ENCODE measurements around the gene PRR29. TPM values are rescaled to one million over a fixed set of nuclear protein-coding genes. Genes with fewer than 3 reads are reported as not detected.
"Not testable (repeated sequence)": the region's sequence is repeated elsewhere in the genome, so short reads cannot be mapped to it uniquely, and the experiment has no call there.

Gene PRR29
- polyA plus RNA-seq, 3 donors, result 0.03 to 2.1 (median 1.4) TPM

DNA sequence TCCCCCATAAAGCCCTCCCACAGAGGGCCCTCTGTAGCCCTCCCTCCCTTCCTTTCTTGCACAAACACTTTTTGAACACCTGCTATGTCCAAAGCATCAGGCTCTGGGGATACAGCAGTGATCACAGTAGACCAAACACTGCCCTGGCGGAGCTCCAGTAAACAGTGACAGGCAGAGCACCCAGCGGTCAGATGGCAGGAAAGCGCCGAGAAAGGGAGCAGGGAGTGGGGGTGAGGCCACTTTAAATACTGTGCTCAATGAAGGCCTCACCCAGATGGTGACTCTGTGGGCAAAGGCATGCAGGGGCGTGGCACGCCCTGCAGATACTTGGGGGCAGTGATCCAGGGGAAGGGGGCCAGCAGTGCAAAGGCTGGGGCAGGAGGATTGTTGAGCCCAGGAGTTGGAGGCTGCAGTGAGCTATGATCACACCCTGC lies 7.6 kb downstream of the PRR29 start:
- Histone ChIP-seq H4K20me1 (ENCODE audit: insufficient read depth, low read length) (no peaks in the 10 kb centered on the region), H3K4me2 (replicated peaks; ENCODE audit: extremely low read depth, low read length, poor library complexity, severe bottlenecking) (no peak overlapping the region), H3K27me3 (ENCODE audit: control insufficient read depth in 2 of 2, insufficient read depth in 2 of 2, low read length in 2 of 2) (no peaks in the 10 kb centered on the region), H3K36me3 (replicated peaks in 1 of 2; ENCODE audit: control insufficient read depth in 1 of 2, insufficient read depth in 2 of 2, low read length in 2 of 2) (peaks cover 36 to 48% of the 10 kb centered on the region in 2 donors), H2AFZ (ENCODE audit: insufficient read depth, low read depth, low read length, poor library complexity, severe bottlenecking) (no peak overlapping the region), H3K27ac (ENCODE audit: low read depth in 1 of 2, low read length in 2 of 2) (no peak overlapping the region), H3K9me3 (replicated peaks in 1 of 2; ENCODE audit: control insufficient read depth in 1 of 2, insufficient read depth in 1 of 2, low read length in 2 of 2) (no peaks in the 10 kb centered on the region), H3K9ac (ENCODE audit: insufficient read depth, low read length, poor library complexity, severe bottlenecking) (no peak overlapping the region), H3K4me3 (replicated peaks in 1 of 3; ENCODE audit: low read depth in 2 of 3, low read length in 3 of 3) (no peak overlapping the region), H3K79me2 (ENCODE audit: insufficient read depth, low read length) (peaks cover 37% of the 10 kb centered on the region), H3K4me1 (ENCODE audit: control insufficient read depth in 1 of 2, insufficient read depth in 2 of 2, low read length in 2 of 2) (peaks cover 47 to 57% of the 10 kb centered on the region in 2 donors)
- peaks cover 0 to 4% (median 0%) of the 10 kb centered on the region in 7 donors for H3K9me3 Mint-ChIP-seq
- WGBS (ENCODE audit: insufficient coverage), result 52% methylated on average over 6 of the region's 6 CpGs
- intact Hi-C loops (cut with micrococcal nuclease), result no loop called here
- H3K27me3 Mint-ChIP-seq (ENCODE audit: low read depth in 3 of 3), result peaks cover 0 to 2% (median 0%) of the 10 kb centered on the region in 3 donors
- TF ChIP-seq, protein P1, sequence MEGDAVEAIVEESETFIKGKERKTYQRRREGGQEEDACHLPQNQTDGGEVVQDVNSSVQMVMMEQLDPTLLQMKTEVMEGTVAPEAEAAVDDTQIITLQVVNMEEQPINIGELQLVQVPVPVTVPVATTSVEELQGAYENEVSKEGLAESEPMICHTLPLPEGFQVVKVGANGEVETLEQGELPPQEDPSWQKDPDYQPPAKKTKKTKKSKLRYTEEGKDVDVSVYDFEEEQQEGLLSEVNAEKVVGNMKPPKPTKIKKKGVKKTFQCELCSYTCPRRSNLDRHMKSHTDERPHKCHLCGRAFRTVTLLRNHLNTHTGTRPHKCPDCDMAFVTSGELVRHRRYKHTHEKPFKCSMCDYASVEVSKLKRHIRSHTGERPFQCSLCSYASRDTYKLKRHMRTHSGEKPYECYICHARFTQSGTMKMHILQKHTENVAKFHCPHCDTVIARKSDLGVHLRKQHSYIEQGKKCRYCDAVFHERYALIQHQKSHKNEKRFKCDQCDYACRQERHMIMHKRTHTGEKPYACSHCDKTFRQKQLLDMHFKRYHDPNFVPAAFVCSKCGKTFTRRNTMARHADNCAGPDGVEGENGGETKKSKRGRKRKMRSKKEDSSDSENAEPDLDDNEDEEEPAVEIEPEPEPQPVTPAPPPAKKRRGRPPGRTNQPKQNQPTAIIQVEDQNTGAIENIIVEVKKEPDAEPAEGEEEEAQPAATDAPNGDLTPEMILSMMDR (IDR thresholded peaks at IDR 0.05), result no peak
- peak overlapping the region in 2 of 7 donors; percentile 75 to 78 for H3K27ac Mint-ChIP-seq
- peaks cover 46 to 57% of the 10 kb centered on the region in 2 donors for H3K36me3 Mint-ChIP-seq
- H3K4me3 Mint-ChIP-seq, result no peak overlapping the region
- no peak for DNase-seq
- H3K4me1 Mint-ChIP-seq, result peaks cover 56% of the 10 kb centered on the region

DNA sequence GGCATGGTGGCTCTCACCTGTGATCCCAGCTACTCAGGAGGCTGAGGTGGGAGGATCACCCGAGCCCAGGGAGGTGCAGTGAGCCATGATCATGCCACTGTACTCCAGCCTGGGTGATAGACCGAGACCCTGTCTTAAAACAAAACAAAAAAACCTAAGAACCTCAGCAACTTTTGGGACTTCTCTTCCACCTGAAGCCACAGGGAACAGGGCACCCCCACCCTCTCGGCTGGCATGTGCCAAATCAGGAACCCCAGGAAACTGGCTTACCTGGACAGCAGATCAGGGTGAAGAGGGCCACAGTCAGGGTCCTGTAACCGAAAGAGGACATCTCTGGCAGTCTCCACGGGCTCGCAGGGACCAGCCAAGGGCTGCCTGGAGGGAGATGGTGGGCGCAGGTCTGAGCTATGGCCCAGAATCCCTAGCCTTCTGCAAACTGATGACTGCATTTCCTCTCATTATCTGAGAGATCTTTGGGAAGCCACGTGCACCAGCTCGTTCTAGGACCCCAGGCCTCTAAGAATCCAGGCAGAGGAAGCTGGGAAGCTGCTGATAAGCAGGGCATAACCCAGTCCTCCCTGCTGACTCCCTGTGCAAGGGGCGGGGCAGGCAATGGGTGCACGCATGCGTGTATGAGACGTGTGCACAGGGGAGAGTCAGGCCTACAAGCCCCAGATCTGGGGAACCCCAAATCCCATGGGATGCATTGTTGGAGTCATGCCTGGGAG lies 8.4 kb downstream of the PRR29 start:
- Histone ChIP-seq H3K4me1 (ENCODE audit: control insufficient read depth in 1 of 2, insufficient read depth in 2 of 2, low read length in 2 of 2) (peaks cover 39 to 53% of the 10 kb centered on the region in 2 donors), H3K4me3 (replicated peaks in 1 of 3; ENCODE audit: low read depth in 2 of 3, low read length in 3 of 3) (no peak overlapping the region), H2AFZ (ENCODE audit: insufficient read depth, low read depth, low read length, poor library complexity, severe bottlenecking) (no peak overlapping the region), H3K27me3 (ENCODE audit: control insufficient read depth in 2 of 2, insufficient read depth in 2 of 2, low read length in 2 of 2) (no peaks in the 10 kb centered on the region), H3K79me2 (ENCODE audit: insufficient read depth, low read length) (peaks cover 45% of the 10 kb centered on the region), H3K36me3 (replicated peaks in 1 of 2; ENCODE audit: control insufficient read depth in 1 of 2, insufficient read depth in 2 of 2, low read length in 2 of 2) (peaks cover 36 to 48% of the 10 kb centered on the region in 2 donors), H3K27ac (ENCODE audit: low read depth in 1 of 2, low read length in 2 of 2) (no peak overlapping the region), H3K4me2 (replicated peaks; ENCODE audit: extremely low read depth, low read length, poor library complexity, severe bottlenecking) (no peak overlapping the region), H3K9ac (ENCODE audit: insufficient read depth, low read length, poor library complexity, severe bottlenecking) (no peak overlapping the region), H3K9me3 (replicated peaks in 1 of 2; ENCODE audit: control insufficient read depth in 1 of 2, insufficient read depth in 1 of 2, low read length in 2 of 2) (no peaks in the 10 kb centered on the region), H4K20me1 (ENCODE audit: insufficient read depth, low read length) (no peaks in the 10 kb centered on the region)
- TF ChIP-seq, protein P1 (IDR thresholded peaks at IDR 0.05), result no peak
- Mint-ChIP-seq H3K36me3 (peaks cover 49 to 65% of the 10 kb centered on the region in 2 donors), H3K27ac (no peak overlapping the region), H3K9me3 (peaks cover 0 to 4% (median 0%) of the 10 kb centered on the region in 7 donors), H3K4me1 (peaks cover 54% of the 10 kb centered on the region), H3K27me3 (ENCODE audit: low read depth in 3 of 3) (peaks cover 0 to 2% (median 0%) of the 10 kb centered on the region in 3 donors), H3K4me3 (no peak overlapping the region)
- WGBS (ENCODE audit: insufficient coverage), result 55% methylated on average over 10 of the region's 13 CpGs
- DNase-seq, result no peak
- intact Hi-C loops (cut with micrococcal nuclease), result no loop called here

DNA sequence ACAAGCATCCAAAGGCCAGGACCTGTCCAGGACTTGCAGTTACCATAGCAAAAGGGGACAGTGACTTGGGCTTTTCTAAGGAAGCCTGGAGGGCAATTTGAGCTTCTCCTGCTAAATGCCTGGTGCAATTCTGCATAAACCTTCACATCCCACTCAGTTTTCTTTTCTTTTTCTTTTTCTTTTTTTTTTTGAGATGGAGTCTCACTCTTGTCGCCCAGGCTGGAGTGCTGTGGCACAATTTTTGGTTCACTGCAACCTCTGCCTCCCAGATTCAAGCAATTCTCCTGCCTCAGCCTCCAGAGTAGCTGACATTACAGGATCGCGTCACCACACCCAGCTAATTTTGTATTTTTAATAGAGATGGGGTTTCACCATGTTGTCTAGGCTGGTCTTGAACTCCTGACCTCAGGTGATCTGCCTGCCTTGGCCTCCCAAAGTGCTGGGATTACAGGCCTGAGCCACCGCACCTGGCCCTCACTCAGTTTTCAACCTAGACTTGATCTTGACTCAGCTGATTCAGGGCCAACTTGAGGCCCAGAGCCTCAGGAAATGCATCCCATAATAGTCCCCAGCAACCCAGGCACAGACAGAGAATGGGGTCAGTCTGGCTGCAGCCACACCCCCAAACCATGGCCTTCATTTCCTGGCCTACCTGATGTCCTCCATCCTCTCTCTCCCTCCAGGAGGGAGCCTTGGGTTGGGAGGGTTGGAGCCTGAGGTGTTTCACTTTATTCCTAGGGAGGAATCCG lies 9.1 kb downstream of the PRR29 start:
- intact Hi-C loops (cut with micrococcal nuclease); H3K27me3 ChIP-seq (ENCODE audit: control insufficient read depth in 2 of 2, insufficient read depth in 2 of 2, low read length in 2 of 2); H3K9me3 ChIP-seq (replicated peaks in 1 of 2; ENCODE audit: control insufficient read depth in 1 of 2, insufficient read depth in 1 of 2, low read length in 2 of 2); H3K4me3 ChIP-seq (replicated peaks in 1 of 3; ENCODE audit: low read depth in 2 of 3, low read length in 3 of 3); H3K27me3 Mint-ChIP-seq (ENCODE audit: low read depth in 3 of 3); H3K4me3 Mint-ChIP-seq; H3K9me3 Mint-ChIP-seq; H4K20me1 ChIP-seq (ENCODE audit: insufficient read depth, low read length); H3K9ac ChIP-seq (ENCODE audit: insufficient read depth, low read length, poor library complexity, severe bottlenecking); DNase-seq; H2AFZ ChIP-seq (ENCODE audit: insufficient read depth, low read depth, low read length, poor library complexity, severe bottlenecking); H3K4me2 ChIP-seq (replicated peaks; ENCODE audit: extremely low read depth, low read length, poor library complexity, severe bottlenecking): not testable (repeated sequence)
- 80% methylated on average over 1 of the region's 5 CpGs for WGBS (ENCODE audit: insufficient coverage)
- Histone ChIP-seq H3K4me1 (ENCODE audit: control insufficient read depth in 1 of 2, insufficient read depth in 2 of 2, low read length in 2 of 2) (peaks cover 32 to 45% of the 10 kb centered on the region in 2 donors), H3K36me3 (replicated peaks in 1 of 2; ENCODE audit: control insufficient read depth in 1 of 2, insufficient read depth in 2 of 2, low read length in 2 of 2) (peaks cover 33 to 45% of the 10 kb centered on the region in 2 donors), H3K27ac (ENCODE audit: low read depth in 1 of 2, low read length in 2 of 2) (peak overlapping the region in 1 of 2 donors; percentile 17), H3K79me2 (ENCODE audit: insufficient read depth, low read length) (peaks cover 52% of the 10 kb centered on the region)
- Mint-ChIP-seq H3K36me3 (peaks cover 53 to 65% of the 10 kb centered on the region in 2 donors), H3K27ac (peak overlapping the region in 4 of 7 donors; percentile 74 to 98 (median 82)), H3K4me1 (peaks cover 46% of the 10 kb centered on the region)
